Hematopoietic multipotent progenitor cell treated with erythropoietin and hydrocortisone succinate and interleukin-3 and kit ligand, for 15 days (in vitro differentiated cells): ENCODE results near the gene KRTAP25-1.

Source experiments
- DNase-seq: peaks from one replicate; pipeline ENCODE4 v3.0.0-alpha.2; 2015; ENCODE audit warnings: low spot score

Gene KRTAP25-1

GRCh38 chr21:30248844-30249243 is 40.5 kb downstream of the KRTAP25-1 start:
- no peak for DNase-seq

- no peak for DNase-seq
These were observed 44.3 kb downstream of the KRTAP25-1 start for GRCh38 chr21:30245061-30245460.

GRCh38 chr21:30243691-30244090 is 45.6 kb downstream of the KRTAP25-1 start:
- DNase-seq: no peak

DNA sequence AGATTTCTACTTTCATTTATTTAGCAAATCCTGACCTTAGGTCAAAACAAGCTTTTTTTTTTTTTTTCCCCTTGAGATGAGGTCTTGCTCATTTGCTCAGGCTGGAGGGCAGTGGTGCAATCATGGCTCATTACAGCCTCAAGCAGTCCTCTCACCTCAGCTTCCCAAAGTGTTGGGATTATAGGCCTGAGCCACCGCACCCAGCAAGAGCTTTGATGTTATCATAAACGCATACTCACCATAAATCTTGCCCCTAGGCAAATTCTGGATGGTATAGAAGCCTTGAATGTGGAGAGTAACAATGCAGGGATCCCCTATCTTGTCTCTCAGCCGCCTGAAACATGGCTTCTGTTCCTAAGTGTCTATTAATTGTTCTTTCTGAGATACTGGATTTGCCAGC is 48.7 kb downstream of the KRTAP25-1 start:
- DNase-seq: no peak
